HG02884 (cell line): ENCODE data around the gene CBLC.
"Not testable (repeated sequence)": the region's sequence is repeated elsewhere in the genome, so short reads cannot be mapped to it uniquely, and the experiment has no call there.

Source experiments
- ATAC-seq: cut with Tn5 transposase; IDR thresholded peaks from one replicate; pipeline ENCODE4 v1.9.1; 2021; ENCODE audit warnings: mild to moderate bottlenecking, moderate library complexity; ENCODE audit not compliant: unreplicated experiment

CBLC gene

DNA sequence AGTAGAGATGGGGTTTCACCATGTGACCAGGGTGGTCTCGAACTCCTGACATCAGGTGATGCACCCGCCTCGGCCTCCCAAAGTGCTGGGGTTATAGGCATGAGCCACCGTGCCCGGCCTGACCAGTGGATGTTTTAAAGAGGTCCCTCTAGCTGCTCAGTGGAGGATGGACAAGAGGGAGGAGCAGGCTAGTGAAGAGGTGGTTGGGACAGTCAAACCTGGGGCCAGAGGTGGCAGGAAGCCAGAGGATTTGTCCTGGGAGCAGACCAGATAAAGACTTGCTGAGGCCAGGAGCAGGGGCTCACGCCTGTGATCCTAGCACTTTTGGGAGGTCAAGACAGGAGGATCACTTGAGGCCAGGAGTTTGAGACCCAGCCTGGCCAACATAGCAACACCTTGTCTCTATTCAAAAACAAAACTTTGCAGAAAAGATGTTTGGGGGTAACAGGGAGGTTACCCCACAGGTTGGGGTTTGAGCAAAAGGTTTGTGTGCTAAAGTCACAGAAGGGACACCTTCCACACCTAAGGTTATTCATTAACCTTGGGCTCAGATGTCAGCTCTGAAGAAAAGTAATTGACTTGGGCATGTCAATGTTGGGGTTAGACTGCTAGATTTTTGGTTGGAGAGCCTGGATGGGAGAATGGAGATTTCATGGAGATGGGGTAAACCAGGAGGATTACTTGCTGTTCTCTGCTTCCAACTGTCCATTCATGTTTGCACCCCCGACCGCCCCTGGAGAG, 40.2 kb downstream of the CBLC start:
- no peak for ATAC-seq

DNA sequence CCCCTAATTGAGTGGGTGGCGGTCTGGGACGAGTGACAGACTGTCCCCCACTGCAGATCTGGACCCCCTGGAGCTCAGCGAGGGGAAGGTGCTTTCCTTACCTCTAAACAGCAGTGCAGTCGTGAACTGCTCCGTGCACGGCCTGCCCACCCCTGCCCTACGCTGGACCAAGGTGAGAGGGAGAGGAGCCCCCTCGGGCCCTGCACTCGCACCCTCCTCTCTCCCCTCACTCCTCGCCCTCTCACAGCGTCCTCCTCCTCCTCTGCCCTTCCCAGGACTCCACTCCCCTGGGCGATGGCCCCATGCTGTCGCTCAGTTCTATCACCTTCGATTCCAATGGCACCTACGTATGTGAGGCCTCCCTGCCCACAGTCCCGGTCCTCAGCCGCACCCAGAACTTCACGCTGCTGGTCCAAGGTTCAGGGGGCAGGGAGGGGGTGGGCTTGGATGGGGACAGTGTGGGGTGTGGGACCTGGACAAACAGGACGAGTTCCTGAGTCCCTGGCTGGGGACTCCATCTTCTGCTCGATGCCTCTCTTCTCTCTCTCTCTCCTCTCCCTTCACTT, 40.9 kb downstream of the CBLC start:
- no peak for ATAC-seq

DNA sequence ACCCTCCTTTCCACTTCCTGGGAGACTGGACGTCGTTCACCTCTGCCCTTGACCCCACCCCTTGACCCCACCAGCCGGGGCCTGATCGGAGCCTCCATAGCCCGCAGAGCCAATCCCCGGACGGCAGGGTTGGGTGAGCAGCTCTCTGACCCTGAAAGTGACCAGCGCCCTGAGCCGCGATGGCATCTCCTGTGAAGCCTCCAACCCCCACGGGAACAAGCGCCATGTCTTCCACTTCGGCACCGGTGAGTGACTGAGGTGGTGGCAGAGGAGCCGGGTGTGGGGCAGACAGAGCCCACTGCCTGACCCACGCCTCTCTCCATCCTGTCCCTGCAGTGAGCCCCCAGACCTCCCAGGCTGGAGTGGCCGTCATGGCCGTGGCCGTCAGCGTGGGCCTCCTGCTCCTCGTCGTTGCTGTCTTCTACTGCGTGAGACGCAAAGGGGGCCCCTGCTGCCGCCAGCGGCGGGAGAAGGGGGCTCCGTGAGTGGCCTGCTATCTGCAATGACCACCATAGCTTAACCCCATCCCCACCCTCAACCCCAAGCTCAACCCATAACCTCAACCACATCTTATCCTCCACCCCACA, 41.6 kb downstream of the CBLC start:
- no peak for ATAC-seq

- ATAC-seq: no peak
These were observed 43.2 kb downstream of the CBLC start for GRCh38 chr19:44820648-44821609.

- ATAC-seq: no peak
These were observed 44.5 kb downstream of the CBLC start for GRCh38 chr19:44822177-44822576.

GRCh38 chr19:44822670-44823372, 45.1 kb downstream of the CBLC start:
- ATAC-seq: no peak

GRCh38 chr19:44823373-44823698, 45.6 kb downstream of the CBLC start:
- no peak for ATAC-seq

GRCh38 chr19:44824761-44825160, 47.1 kb downstream of the CBLC start:
- no peak for ATAC-seq

DNA sequence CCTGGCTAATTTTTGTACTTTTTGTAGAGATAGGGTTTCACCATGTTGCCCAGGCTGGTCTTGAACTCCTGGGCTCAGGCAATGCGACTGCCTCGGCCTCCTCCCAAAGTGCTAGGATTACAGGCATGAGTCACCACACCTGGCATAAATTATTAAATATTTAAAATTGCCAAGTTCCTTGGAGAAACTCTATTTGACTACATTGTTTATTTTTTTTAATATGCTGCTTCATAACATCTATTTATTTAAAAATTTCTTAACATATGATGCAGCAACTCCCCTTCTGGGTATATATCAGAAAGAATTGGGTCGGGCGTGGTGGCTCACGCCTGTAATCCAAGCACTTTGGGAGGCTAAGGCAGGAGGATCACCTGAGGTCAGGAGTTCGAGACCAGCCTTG, 55.2 kb downstream of the CBLC start:
- ATAC-seq: not testable (repeated sequence)

DNA sequence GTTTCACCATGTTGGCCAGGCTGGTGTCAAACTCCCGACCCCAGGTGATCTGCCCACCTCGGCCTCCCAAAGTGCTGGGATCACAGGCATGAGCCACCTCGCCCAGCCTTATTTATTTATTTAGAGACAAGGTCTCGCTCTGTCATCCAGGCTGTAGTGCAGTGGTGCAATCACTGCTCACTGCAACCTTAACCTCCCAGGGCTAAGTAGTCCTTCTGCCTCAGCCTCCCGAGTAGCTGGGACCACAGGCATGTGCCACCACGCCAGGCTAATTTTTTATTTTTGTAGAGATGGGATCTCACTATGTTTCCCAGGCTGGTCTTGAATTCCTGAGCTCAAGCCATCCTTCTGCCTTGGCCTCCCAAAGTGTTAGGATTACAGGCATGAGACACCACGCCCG, 56.7 kb downstream of the CBLC start:
- not testable (repeated sequence) for ATAC-seq

GRCh38 chr19:44839276-44839675, 61.6 kb downstream of the CBLC start:
- no peak for ATAC-seq

- ATAC-seq: no peak
These were observed 63.1 kb downstream of the CBLC start for GRCh38 chr19:44840811-44841210.

- ATAC-seq: no peak
These were observed 63.5 kb downstream of the CBLC start for GRCh38 chr19:44841231-44841630.

DNA sequence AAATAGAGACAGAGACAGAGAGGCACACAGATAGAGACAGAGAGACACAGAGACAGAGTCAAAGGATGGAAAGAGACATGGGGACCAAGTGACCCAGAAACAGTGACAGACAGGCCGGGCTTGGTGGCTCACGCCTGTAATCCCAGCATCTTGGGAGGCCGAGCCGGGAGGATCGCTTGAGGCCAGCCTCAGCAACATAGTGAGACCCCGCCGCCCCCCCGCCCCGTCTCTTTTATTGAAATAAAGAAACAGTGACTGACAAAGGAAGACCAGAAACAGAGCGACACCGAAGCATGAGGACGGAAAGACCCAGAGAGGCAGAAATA, 67.6 kb downstream of the CBLC start:
- no peak for ATAC-seq

GRCh38 chr19:44845612-44846454, 68.1 kb downstream of the CBLC start, which contains the start of gene NECTIN2:
Gene NECTIN2 (plus strand): TSS chr19:44846297. CDS start chr19:44846526, 229 bp downstream.
- no peak for ATAC-seq

DNA sequence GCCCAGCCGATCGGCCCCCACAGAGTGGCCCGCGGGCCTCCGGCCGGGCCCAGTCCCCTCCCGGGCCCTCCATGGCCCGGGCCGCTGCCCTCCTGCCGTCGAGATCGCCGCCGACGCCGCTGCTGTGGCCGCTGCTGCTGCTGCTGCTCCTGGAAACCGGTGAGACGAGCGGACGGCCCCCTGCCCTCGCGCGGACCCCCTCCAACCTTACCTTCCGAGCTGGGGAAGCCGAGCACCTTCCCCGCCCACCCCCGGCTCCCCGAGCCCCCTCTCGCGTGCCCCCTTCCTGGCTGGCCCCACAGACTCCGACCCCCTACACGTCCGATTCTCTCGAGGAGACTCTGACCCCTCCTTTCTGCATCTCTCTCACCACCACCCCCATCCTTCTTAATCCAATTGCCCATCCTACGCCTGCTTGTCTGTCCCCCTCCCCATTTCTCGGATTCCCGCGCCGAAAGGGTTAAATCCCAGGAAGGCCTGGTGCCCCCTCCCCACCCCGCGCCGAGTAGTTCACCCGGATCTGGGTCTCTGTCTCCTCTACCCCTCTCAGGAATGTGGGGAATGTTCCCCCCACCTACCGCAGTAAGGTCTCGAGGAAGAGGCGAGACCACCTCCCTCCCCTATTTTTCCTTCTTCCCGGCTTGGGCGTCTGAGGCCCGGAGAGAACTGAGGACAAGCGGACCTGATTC, 68.9 kb downstream of the CBLC start:
- no peak for ATAC-seq

GRCh38 chr19:44847144-44848035, 69.7 kb downstream of the CBLC start:
- ATAC-seq: no peak

DNA sequence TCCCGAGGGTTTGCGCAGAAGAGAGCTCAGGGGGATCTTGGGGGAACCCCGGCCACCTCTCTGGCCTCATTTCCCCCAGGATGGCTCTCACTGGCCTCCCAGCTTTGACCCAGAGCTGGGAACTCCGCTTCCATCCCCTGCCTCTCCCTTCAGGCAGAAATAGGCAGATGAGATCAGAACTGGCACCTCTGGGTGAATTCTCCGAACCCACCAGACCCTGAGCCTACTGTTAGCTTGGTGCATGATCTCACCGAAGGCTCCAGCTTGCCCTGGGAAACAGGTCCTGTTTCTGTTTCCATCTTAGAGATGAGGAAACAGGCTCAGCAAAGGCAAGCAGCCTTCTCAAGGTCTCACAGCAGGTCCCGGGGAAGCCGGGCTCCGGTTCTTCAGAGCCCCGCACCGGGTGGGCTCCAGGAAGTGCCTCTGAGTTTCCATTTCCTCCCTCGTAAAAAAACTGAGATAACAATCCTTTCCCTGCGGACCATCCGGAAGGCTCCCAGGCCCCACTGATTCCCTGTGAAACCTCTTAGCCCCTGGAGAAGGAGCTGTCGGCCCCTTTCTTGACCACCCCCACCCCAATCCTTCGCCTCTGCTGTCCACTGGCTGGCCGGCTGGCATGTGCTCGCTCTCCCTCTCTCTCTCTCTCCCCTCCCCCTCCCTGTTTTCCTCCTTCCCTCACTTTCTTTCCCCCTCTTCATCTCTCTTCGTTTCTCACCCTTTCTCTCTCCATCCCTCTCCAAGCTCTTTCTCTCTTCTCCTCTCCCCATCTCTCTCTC, 70.5 kb downstream of the CBLC start:
- no peak for ATAC-seq
